ENCODE measurements around the gene SOHLH1. TPM values are rescaled to one million over a fixed set of nuclear protein-coding genes. Genes with fewer than 3 reads are reported as not detected.

The SOHLH1 gene
- not detected for total RNA-seq

- ATAC-seq (ENCODE audit: low FRiP score) (no peak), DNase-seq (ENCODE audit: low spot score) (no peak)
- TF ChIP-seq CTCF (IDR thresholded peaks at IDR 0.05), result no peak
These were observed at the start of gene SOHLH1 for GRCh38 chr9:135699440-135699839. Gene SOHLH1, minus strand, starts transcription at chr9:135699481. Its CDS starts 14 bp downstream, at chr9:135699467.

- ATAC-seq (ENCODE audit: low FRiP score), result no peak
- DNase-seq (ENCODE audit: low spot score), result no peak
- TF ChIP-seq CTCF (IDR thresholded peaks at IDR 0.05), result no peak
These were observed 49.4 kb upstream of the SOHLH1 start for GRCh38 chr9:135748676-135749075.

GRCh38 chr9:135747311-135747710 lies 48.0 kb upstream of the SOHLH1 start:
- TF ChIP-seq CTCF (IDR thresholded peaks at IDR 0.05), result no peak
- ATAC-seq (ENCODE audit: low FRiP score) (no peak), DNase-seq (ENCODE audit: low spot score) (no peak)

GRCh38 chr9:135746565-135746964 lies 47.3 kb upstream of the SOHLH1 start:
- ATAC-seq (ENCODE audit: low FRiP score), result no peak

GRCh38 chr9:135745686-135746324 lies 46.5 kb upstream of the SOHLH1 start:
- no peak for ATAC-seq (ENCODE audit: low FRiP score)
- no peak for DNase-seq (ENCODE audit: low spot score)
- TF ChIP-seq CTCF (IDR thresholded peaks at IDR 0.05), result no peak

More at GRCh38 chr9:135746565-135746964, 47.3 kb upstream of the SOHLH1 start:
- no peak for DNase-seq (ENCODE audit: low spot score)
- TF ChIP-seq CTCF (IDR thresholded peaks at IDR 0.05), result no peak

- TF ChIP-seq CTCF (IDR thresholded peaks at IDR 0.05), result no peak
- ATAC-seq (ENCODE audit: low FRiP score) (no peak), DNase-seq (ENCODE audit: low spot score) (no peak)
These were observed 45.9 kb upstream of the SOHLH1 start for GRCh38 chr9:135745189-135745588.

- ATAC-seq (ENCODE audit: low FRiP score) (no peak), DNase-seq (ENCODE audit: low spot score) (no peak)
- TF ChIP-seq CTCF (IDR thresholded peaks at IDR 0.05), result no peak
These were observed 45.2 kb upstream of the SOHLH1 start for GRCh38 chr9:135744333-135745070.
